Peyer's patch (tissue), 4 donors: ENCODE measurements around the gene TNK2. TPM values are rescaled to one million over a fixed set of nuclear protein-coding genes. Genes with fewer than 3 reads are reported as not detected.
"Not testable (repeated sequence)": the region's sequence is repeated elsewhere in the genome, so short reads cannot be mapped to it uniquely, and the experiment has no call there.

Experiments used
- DNase-seq, 3 donors: peaks; one replicate each; pipeline ENCODE4 v3.0.0-alpha.2; 2017 to 2019
- H3K27ac ChIP-seq, 4 donors: fragments of 200-600 bp; sonication (generic); one replicate each; pipeline ENCODE4 v1.5.1; 2016 to 2019
- H3K27me3 ChIP-seq, 2 donors: fragments of 200-600 bp; sonication (generic); one replicate each; pipeline ENCODE4 v1.5.1; 2019
- H3K36me3 ChIP-seq, 3 donors: fragments of 200-600 bp; sonication (generic); one replicate each; pipeline ENCODE4 v1.5.1; 2016 to 2019
- H3K4me1 ChIP-seq, 4 donors: fragments of 200-600 bp; sonication (generic); one replicate each; pipeline ENCODE4 v1.5.1; 2016 to 2019
- H3K4me3 ChIP-seq, 4 donors: fragments of 200-600 bp; sonication (generic); 1 replicate in 3 of 4; 2 replicates in 1 of 4; pipeline ENCODE4 v1.5.1; 2016 to 2019; ENCODE audit warnings: mild to moderate bottlenecking in 1 of 4
- H3K9me3 ChIP-seq, 4 donors: fragments of 200-600 bp; sonication (generic); one replicate each; pipeline ENCODE4 v1.5.1; 2016 to 2019; ENCODE audit warnings: mild to moderate bottlenecking in 1 of 4
- CTCF ChIP-seq, 6 experiments: fragments of 450-650 bp in 4 of 6; fragments of 200-600 bp in 2 of 6; sonication (generic) in 1 of 6; IDR thresholded peaks; one replicate each; pipeline ENCODE4 v1.5.1; 2017 to 2019; ENCODE audit warnings: antibody characterized with exemption in 6 of 6, mild to moderate bottlenecking in 3 of 6, moderate library complexity in 1 of 6
- POLR2A ChIP-seq, 2 donors: fragments of 450-650 bp; IDR thresholded peaks; one replicate each; pipeline ENCODE4 v1.5.1; 2017; ENCODE audit warnings: antibody characterized with exemption in 2 of 2, mild to moderate bottlenecking in 2 of 2, moderate library complexity in 2 of 2
- total RNA-seq, 4 donors: library from RNA; depleted of rRNA; stranded (reverse); fragments of >200 nt; gene quantifications; one replicate each; pipeline ENCODE4 v1.1.0, GENCODE V29; 2016

TNK2 gene
- total RNA-seq, 4 donors from 2014 or later = 18.6 to 149 (median 24.6) TPM

- Histone ChIP-seq H3K27me3 (no peaks in the 10 kb centered on the region), H3K27ac (peak overlapping the region in 1 of 4 donors; percentile 20), H3K9me3 (no peaks in the 10 kb centered on the region), H3K4me3 (no peak overlapping the region), H3K4me1 (peaks cover 0 to 15% (median 0%) of the 10 kb centered on the region in 4 donors), H3K36me3 (peaks cover 0 to 6% (median 0%) of the 10 kb centered on the region in 3 donors)
- TF ChIP-seq POLR2A (IDR thresholded peaks at IDR 0.05) (no peak), CTCF (IDR thresholded peaks at IDR 0.05) (peak; percentile 57 to 95 (median 87))
- peak; percentile 70 to 91 (median 89) for DNase-seq
Measured at GRCh38 chr3:195863121-195864061, 45.0 kb downstream of the TNK2 start.

DNA sequence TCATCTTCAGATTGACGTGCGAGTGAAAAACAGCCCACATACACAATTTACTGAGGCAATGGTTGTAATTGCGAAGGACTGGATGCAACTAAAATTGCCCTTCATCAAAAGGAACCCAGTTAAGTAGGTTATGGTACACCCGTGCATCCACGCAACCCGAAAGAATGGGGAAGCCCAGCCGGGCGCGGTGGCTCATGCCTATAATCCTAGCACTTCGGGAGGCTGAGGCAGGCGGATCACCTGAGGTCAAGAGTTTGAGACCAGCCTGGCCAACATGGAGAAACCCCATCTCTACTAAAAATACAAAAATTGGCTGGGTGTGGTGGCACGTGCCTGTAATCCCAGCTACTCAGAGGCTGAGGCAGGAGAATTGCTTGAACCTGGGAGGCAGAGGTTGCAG is 46.0 kb downstream of the TNK2 start:
- not testable (repeated sequence) for H3K4me3 ChIP-seq, H3K27ac ChIP-seq, H3K9me3 ChIP-seq, H3K36me3 ChIP-seq, H3K27me3 ChIP-seq
- peaks cover 0 to 15% (median 0%) of the 10 kb centered on the region in 4 donors for H3K4me1 ChIP-seq
- peak in 1 of 3 donors; percentile 11 for DNase-seq

- no peak overlapping the region for H3K27ac ChIP-seq
- no peaks in the 10 kb centered on the region for H3K27me3 ChIP-seq
- H3K4me3 ChIP-seq = no peak overlapping the region
- H3K4me1 ChIP-seq = peaks cover 0 to 15% (median 0%) of the 10 kb centered on the region in 4 donors
- DNase-seq = peak in 1 of 3 donors; percentile 1
- no peaks in the 10 kb centered on the region for H3K36me3 ChIP-seq
- H3K9me3 ChIP-seq = no peaks in the 10 kb centered on the region
- TF ChIP-seq CTCF (IDR thresholded peaks at IDR 0.05) (no peak), POLR2A (IDR thresholded peaks at IDR 0.05) (no peak)
Measured at GRCh38 chr3:195860456-195860855, 47.9 kb downstream of the TNK2 start.

DNA sequence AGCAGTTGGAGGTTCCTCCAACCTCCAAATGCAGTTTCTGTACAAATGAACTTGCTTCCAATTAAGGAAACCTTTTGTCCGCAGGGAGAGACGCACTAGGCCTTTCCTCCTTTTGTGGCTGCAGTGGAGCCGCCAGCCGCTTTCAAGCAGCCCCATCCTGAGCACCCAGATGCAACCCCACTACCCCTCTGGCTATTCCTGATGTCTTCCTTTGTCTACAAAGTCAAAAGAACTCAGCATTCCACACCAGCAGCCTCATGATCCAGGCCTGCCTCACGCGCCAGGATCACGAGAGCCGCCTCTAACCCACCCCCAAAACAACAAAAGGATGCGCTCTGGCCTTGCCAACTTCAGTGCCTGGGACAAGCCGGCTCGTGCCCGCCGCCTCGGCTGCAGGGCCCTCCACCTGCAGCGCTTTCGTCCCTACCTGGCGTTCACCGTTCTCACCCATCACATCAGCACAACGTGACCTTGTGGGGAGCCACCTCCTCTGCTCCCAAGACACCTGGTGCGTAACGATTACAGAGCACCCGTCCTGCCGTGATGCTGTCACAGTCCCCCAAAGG is 48.4 kb downstream of the TNK2 start:
- H3K27ac ChIP-seq = no peak overlapping the region
- TF ChIP-seq CTCF (IDR thresholded peaks at IDR 0.05) (no peak), POLR2A (IDR thresholded peaks at IDR 0.05) (no peak)

GRCh38 chr3:195859061-195859845 is 49.1 kb downstream of the TNK2 start:
- TF ChIP-seq CTCF (IDR thresholded peaks at IDR 0.05) = peak; percentile 91 to 99 (median 94)
- TF ChIP-seq POLR2A (IDR thresholded peaks at IDR 0.05) = no peak
- H3K36me3 ChIP-seq = no peaks in the 10 kb centered on the region
- peaks cover 0 to 15% (median 0%) of the 10 kb centered on the region in 4 donors for H3K4me1 ChIP-seq
- no peaks in the 10 kb centered on the region for H3K9me3 ChIP-seq
- H3K27me3 ChIP-seq = no peaks in the 10 kb centered on the region
- H3K27ac ChIP-seq = no peak overlapping the region
- peak; percentile 75 to 91 (median 80) for DNase-seq
- H3K4me3 ChIP-seq = no peak overlapping the region

More for the DNA sequence above, 48.4 kb downstream of the TNK2 start:
- peak in 1 of 3 donors; percentile 44 for DNase-seq
- Histone ChIP-seq H3K9me3 (no peaks in the 10 kb centered on the region), H3K4me3 (no peak overlapping the region), H3K4me1 (peaks cover 0 to 15% (median 0%) of the 10 kb centered on the region in 4 donors), H3K36me3 (no peaks in the 10 kb centered on the region), H3K27me3 (no peaks in the 10 kb centered on the region)
